Thymus (tissue), 11 donors: ENCODE measurements around the gene MYLK4. TPM values are rescaled to one million over a fixed set of nuclear protein-coding genes. Genes with fewer than 3 reads are reported as not detected.

Experiments used
- DNase-seq, 9 donors: peaks; one replicate each; pipeline ENCODE4 v3.0.0-alpha.2; 2013; ENCODE audit warnings: low spot score in 9 of 9, low read depth in 6 of 9, missing footprints in 1 of 9
- H3K27ac ChIP-seq, 2 donors: one replicate each; pipeline ENCODE4 v1.5.1; 2013; ENCODE audit warnings: control low read depth in 1 of 2, low read depth in 1 of 2, low read length in 1 of 2, mild to moderate bottlenecking in 1 of 2, moderate library complexity in 1 of 2
- H3K27me3 ChIP-seq, 2 donors: one replicate each; pipeline ENCODE4 v1.5.1; 2013; ENCODE audit warnings: low read length in 1 of 2; ENCODE audit not compliant: control insufficient read depth in 2 of 2, insufficient read depth in 1 of 2
- H3K36me3 ChIP-seq, 2 donors: one replicate each; pipeline ENCODE4 v1.5.1; 2013; ENCODE audit warnings: low read length in 1 of 2, mild to moderate bottlenecking in 1 of 2, moderate library complexity in 1 of 2; ENCODE audit not compliant: control insufficient read depth in 2 of 2, insufficient read depth in 2 of 2
- H3K4me1 ChIP-seq, 2 donors: one replicate each; pipeline ENCODE4 v1.5.1; 2013; ENCODE audit warnings: low read length in 2 of 2; ENCODE audit not compliant: control insufficient read depth in 2 of 2, insufficient read depth in 2 of 2
- H3K4me3 ChIP-seq, 2 donors: one replicate each; pipeline ENCODE4 v1.5.1; 2013; ENCODE audit warnings: low read length in 2 of 2, control low read depth in 1 of 2, mild to moderate bottlenecking in 1 of 2
- H3K9me3 ChIP-seq, 2 donors: one replicate each; pipeline ENCODE4 v1.5.1; 2013; ENCODE audit warnings: low read length in 1 of 2, mild to moderate bottlenecking in 1 of 2; ENCODE audit not compliant: control insufficient read depth in 2 of 2, insufficient read depth in 1 of 2
- WGBS: extraction: QIAGEN DNeasy Blood & Tissue Kit; methylation state at CpG from one replicate; pipeline ENCODE4 v1.1.7; 2013; 5-methylcytosine and 5-hydroxymethylcytosine counted together
- polyA plus RNA-seq: library from polyadenylated mRNA; stranded (reverse); fragments of 200-250 nt; gene quantifications from one replicate; pipeline ENCODE4 v1.2.3, GENCODE V29; 2013
- total RNA-seq: library from RNA; stranded (reverse); fragments of 120-200 nt; gene quantifications from one replicate; pipeline ENCODE4 v1.2.4, GENCODE V29; 2013
- donor health status: healthy.

MYLK4 gene
- total and polyA plus RNA-seq, 2 donors, result 0.42 to 0.52 TPM

DNA sequence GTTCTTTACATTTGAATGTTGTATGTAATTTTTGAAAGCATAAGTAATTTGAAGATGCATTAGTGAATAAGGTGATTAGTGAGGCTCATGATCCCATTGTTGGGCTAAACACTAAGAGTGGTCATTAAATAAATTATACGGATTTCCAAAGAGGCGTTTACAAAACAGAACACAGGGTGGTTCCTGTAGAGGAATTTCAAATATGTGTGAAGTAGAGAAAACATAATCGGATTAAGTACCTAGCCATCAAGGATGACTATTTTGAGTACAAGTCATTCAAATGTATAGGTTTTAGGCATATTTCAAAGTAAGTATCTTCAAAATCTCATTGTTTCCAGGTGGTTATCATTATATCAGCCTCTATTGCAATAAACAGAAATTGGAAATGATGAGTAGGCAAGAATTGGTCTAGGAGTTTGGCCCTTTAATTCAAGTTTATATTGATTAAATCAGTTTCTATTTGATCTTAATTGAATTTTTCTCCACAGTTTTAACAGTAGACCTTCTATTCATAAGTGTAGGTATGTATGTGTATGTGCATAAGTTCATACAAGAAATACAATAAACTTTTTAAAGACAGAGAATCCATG is 94.8 kb downstream of the MYLK4 start:
- 98% methylated on average over 3 of the region's 3 CpGs for WGBS
- H3K9me3 ChIP-seq, result no peaks in the 10 kb centered on the region
- no peak overlapping the region for H3K27ac ChIP-seq
- H3K27me3 ChIP-seq, result no peaks in the 10 kb centered on the region
- no peaks in the 10 kb centered on the region for H3K36me3 ChIP-seq
- no peaks in the 10 kb centered on the region for H3K4me1 ChIP-seq
- H3K4me3 ChIP-seq, result no peak overlapping the region
- no peak for DNase-seq

DNA sequence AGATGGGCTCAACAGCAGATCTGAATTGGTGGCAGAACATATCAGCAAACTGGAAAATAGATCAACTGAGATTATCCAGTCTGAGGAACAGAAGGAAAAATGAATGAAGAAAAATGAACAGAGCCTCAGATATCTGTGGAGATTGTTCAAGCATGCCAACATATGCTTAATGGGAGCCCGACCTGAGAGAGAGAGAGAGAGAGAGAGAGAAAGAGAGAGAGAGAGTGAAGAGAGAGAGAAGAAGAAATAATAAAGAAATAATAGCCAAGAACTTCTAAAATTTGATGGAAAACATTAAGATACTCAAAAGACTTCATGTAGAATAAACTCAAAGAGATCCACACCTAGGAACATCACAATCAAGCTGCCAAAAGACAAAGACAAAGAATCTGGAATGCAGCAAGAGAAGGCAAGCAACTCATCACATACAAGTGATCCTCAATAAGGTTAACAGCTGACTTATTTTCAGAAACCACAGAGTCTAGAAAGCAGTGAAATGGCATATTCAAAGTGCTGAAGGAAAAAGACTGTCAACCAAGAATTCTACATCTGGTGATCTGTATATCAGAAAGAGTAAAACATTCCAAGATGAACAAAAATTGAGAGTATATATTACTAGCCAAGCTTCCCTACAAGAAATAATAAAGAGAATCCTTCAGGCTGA is 97.2 kb downstream of the MYLK4 start:
- H3K4me3 ChIP-seq, result no peak overlapping the region
- H3K4me1 ChIP-seq, result no peaks in the 10 kb centered on the region
- no peaks in the 10 kb centered on the region for H3K27me3 ChIP-seq
- WGBS, result 95% methylated on average over 1 of the region's 1 CpG
- no peaks in the 10 kb centered on the region for H3K9me3 ChIP-seq
- no peak overlapping the region for H3K27ac ChIP-seq
- DNase-seq, result no peak
- no peaks in the 10 kb centered on the region for H3K36me3 ChIP-seq

DNA sequence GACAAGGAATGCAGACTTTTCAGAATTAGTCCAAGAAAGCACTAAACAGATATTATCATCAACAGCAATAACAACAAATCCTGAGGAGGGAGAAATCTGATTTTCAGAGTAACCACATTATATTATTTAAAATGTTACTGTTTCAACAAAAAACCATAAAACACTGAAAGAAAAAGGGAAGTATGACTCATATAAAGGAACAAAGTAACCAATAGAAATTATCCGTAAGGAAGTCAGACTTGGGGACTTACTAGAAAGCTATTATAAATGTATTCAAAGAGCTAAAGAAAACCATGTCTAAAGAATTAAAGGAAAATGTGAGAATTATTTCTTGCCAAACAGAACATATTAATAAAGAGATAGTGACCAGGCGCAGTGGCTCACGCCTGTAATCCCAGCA is 98.1 kb downstream of the MYLK4 start:
- no peak for DNase-seq
- H3K4me3 ChIP-seq, result no peak overlapping the region
- WGBS, result 95% methylated on average over 3 of the region's 3 CpGs
- H3K27me3 ChIP-seq, result no peaks in the 10 kb centered on the region
- H3K36me3 ChIP-seq, result no peaks in the 10 kb centered on the region
- no peak overlapping the region for H3K27ac ChIP-seq
- H3K9me3 ChIP-seq, result no peaks in the 10 kb centered on the region
- no peaks in the 10 kb centered on the region for H3K4me1 ChIP-seq

DNA sequence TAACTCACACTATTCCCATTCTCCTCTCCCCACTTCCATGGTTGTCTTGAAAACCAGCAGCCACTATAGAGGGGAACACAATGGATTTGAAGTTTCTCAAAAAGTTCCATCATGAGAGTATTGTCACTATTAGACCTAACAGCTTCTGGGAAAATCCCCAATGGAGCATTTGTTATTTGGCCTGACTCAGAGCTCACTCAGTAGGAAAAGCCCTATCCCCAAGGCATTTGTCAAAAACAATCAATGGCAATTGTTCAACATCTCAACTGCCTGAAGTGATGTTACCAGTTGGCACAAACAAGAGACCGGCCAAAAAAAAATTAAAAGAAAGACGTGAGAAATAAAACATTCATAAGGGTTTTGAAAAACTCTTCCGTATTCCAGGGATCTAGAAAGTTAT is 98.8 kb downstream of the MYLK4 start:
- Histone ChIP-seq H3K36me3 (no peaks in the 10 kb centered on the region), H3K9me3 (no peaks in the 10 kb centered on the region), H3K27me3 (no peaks in the 10 kb centered on the region), H3K4me1 (no peaks in the 10 kb centered on the region), H3K4me3 (no peak overlapping the region), H3K27ac (no peak overlapping the region)
- DNase-seq, result no peak
- over 99% methylated on average over 3 of the region's 3 CpGs for WGBS

DNA sequence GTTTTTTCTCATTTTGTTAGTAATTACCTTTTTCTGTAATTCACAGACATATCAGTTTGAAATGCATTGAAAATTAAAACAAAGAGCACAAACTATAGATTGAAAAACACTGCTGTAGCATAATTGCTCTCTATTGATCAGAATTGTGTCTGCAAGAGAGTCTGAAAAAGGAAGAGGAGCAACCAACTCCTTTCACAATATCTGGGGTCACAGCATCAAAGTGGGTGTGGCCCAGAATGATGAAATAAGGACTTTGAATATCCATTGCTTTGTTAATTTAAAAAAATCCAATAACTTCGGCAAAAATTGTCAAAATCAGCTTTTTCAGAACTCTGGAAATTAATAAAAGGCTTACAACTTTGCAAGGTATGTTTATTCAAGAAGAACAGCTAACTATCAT is 99.2 kb downstream of the MYLK4 start:
- Histone ChIP-seq H3K27me3 (no peaks in the 10 kb centered on the region), H3K4me3 (no peak overlapping the region), H3K9me3 (no peaks in the 10 kb centered on the region), H3K27ac (no peak overlapping the region), H3K36me3 (no peaks in the 10 kb centered on the region), H3K4me1 (no peaks in the 10 kb centered on the region)
- 95% methylated on average over 1 of the region's 1 CpG for WGBS
- no peak for DNase-seq

DNA sequence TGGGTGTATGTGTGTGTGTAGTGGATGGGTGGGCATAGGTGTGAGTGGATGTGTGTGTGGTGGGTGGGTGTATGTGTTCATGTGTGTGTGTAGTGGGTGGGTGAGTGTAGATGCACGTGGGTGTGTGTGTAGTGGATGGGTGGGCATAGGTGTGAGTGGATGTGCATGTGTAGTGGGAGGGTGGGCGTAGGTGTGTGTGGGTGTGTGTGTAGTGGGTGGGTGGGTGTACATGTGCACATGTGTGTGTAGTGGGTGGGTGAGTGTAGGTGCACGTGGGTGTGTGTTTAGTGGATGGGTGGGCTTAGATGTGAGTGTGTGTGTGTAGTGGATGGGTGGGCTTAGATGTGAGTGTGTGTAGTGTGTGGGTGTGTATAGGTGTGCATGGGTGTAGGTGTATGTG is 104.4 kb downstream of the MYLK4 start:
- H3K27ac ChIP-seq, result no peak overlapping the region
- no peak overlapping the region for H3K4me3 ChIP-seq
- H3K4me1 ChIP-seq, result no peaks in the 10 kb centered on the region
- DNase-seq, result no peak
- 97% methylated on average over 3 of the region's 3 CpGs for WGBS
- no peaks in the 10 kb centered on the region for H3K9me3 ChIP-seq
- H3K36me3 ChIP-seq, result no peaks in the 10 kb centered on the region
- H3K27me3 ChIP-seq, result no peaks in the 10 kb centered on the region

DNA sequence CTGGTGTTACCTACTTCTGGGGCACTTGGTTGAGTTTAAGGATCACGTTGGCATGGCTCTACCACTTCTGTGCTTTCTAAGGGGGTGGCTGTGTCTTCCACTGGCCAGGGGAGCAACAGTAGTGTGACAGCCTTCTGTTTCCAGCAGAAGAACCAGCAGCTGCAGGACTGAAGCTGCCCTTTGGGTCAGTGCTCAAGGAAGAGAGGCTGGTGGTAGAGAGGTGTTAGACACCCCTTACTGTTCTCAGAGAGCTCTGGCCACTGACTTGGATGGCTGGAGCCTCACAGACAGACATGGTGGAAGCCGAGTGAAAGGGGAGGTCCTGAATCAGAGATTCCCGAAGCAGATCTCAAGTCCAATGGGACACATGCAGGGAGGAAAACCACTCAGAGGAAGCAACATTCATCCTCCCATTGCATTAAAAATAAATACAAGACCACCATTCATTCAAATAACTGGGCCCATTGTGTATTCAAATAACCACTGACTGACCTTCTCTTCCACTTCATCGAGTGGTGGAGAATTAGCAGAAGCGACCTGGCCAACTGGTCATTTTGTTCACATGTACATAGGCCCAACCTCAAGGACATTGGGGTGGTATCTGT is 106.7 kb downstream of the MYLK4 start:
- DNase-seq, result no peak
- WGBS, result 95% methylated on average over 5 of the region's 5 CpGs

DNA sequence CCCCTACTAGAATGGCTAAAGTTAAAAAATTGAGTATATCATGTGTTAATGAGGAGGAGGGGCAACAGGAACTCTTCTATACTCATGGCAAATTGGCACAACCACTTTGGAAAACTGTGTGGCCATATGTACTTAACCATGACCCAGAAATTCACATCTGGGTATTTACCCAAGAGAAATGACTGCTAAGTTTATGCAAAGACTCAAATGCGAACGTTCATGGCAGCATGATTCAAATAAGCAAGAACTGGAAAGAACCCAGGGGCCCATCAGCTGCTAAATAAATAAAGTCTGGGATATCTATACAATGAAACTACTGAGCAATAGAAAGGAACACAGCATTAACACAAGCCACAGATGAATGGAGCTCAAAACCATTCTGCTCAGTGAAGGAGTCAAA is 107.6 kb downstream of the MYLK4 start:
- H3K9me3 ChIP-seq, result no peaks in the 10 kb centered on the region
- no peaks in the 10 kb centered on the region for H3K36me3 ChIP-seq
- 94% methylated on average over 2 of the region's 2 CpGs for WGBS
- no peaks in the 10 kb centered on the region for H3K27me3 ChIP-seq
- no peak overlapping the region for H3K4me3 ChIP-seq
- DNase-seq, result no peak
- H3K4me1 ChIP-seq, result no peaks in the 10 kb centered on the region
- no peak overlapping the region for H3K27ac ChIP-seq

More for the DNA sequence above, 106.7 kb downstream of the MYLK4 start:
- Histone ChIP-seq H3K27ac (no peak overlapping the region), H3K36me3 (no peaks in the 10 kb centered on the region), H3K27me3 (no peaks in the 10 kb centered on the region), H3K4me1 (no peaks in the 10 kb centered on the region), H3K4me3 (no peak overlapping the region), H3K9me3 (no peaks in the 10 kb centered on the region)

DNA sequence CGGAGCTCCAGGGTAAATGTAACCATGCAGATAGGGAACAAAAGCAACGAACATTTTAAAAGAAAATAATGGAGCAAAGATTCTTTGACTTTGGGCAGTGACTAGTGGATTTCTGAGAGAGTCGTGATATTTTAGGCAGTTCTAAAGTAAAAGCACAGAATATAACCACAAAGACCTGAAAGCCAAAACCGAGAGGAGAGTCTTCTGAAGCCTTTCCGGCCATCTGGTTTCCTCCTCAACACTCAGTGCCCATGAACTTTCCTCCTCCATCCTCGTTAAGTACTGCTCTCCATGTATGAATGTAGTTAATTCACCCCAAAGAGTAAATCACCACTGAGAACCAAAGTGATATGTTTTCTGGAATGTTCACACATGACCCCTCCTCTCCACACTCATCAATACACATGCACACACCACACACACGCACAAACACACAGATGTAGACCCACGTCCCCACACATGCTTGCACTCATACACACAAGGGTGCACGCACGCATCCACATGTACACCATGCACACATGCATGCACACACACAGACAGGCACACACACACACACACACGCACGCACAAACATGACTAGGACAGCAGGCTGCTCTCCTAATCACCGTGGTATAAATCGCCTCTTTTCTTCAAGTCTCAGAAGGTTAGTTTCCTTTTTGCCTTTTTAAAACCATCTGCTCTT is 109.5 kb downstream of the MYLK4 start:
- no peak for DNase-seq
- H3K4me1 ChIP-seq, result no peaks in the 10 kb centered on the region
- no peak overlapping the region for H3K27ac ChIP-seq
- no peaks in the 10 kb centered on the region for H3K27me3 ChIP-seq
- no peaks in the 10 kb centered on the region for H3K9me3 ChIP-seq
- WGBS, result 46% methylated on average over 14 of the region's 14 CpGs
- no peaks in the 10 kb centered on the region for H3K36me3 ChIP-seq
- no peak overlapping the region for H3K4me3 ChIP-seq
